ENCODE data around the gene EHMT1.

EHMT1 gene

GRCh38 chr9:137788561-137789294 is 169.9 kb downstream of the EHMT1 start:
- peaks cover 0 to 65% (median 50%) of the 10 kb centered on the region in 11 experiments; a peak in 20 of 22 replicates for H4K20me1 ChIP-seq
- peaks cover 97 to 100% (median 100%) of the 10 kb centered on the region in 11 experiments for H3K36me3 ChIP-seq
- peaks cover 0 to 14% (median 0%) of the 10 kb centered on the region in 11 experiments; a peak in 2 of 22 replicates for H3K9me3 ChIP-seq (replicated peaks in 1 of 11)
- peaks cover 0 to 10% (median 0%) of the 10 kb centered on the region in 10 experiments; a peak in 3 of 20 replicates for H3K4me1 ChIP-seq
- peak overlapping the region in 1 of 11 experiments; percentile 9; a peak in 1 of 22 replicates for H3K4me2 ChIP-seq
- peak overlapping the region in 1 of 11 experiments; percentile 7; a peak in 1 of 22 replicates for H3K27ac ChIP-seq
- no peak overlapping the region for H3K4me3 ChIP-seq
- no peaks in the 10 kb centered on the region for H3K27me3 ChIP-seq
- no peak for TF ChIP-seq Cebpa-rat (IDR thresholded peaks at IDR 0.05)
- H3K9ac ChIP-seq = no peak overlapping the region

- H3K9me3 ChIP-seq (replicated peaks in 1 of 11) = peaks cover 0 to 14% (median 0%) of the 10 kb centered on the region in 11 experiments; a peak in 2 of 22 replicates
- H3K27ac ChIP-seq = peak overlapping the region in 1 of 11 experiments; percentile 7; a peak in 1 of 22 replicates
- peaks cover 0 to 10% (median 0%) of the 10 kb centered on the region in 10 experiments; a peak in 3 of 20 replicates for H3K4me1 ChIP-seq
- H3K36me3 ChIP-seq = peaks cover 97 to 100% (median 99%) of the 10 kb centered on the region in 11 experiments
- TF ChIP-seq Cebpa-rat (IDR thresholded peaks at IDR 0.05) = no peak
- peaks cover 0 to 60% (median 46%) of the 10 kb centered on the region in 11 experiments; a peak in 20 of 22 replicates for H4K20me1 ChIP-seq
- no peak overlapping the region for H3K9ac ChIP-seq
- no peak overlapping the region for H3K4me3 ChIP-seq
- H3K27me3 ChIP-seq = no peaks in the 10 kb centered on the region
- no peak overlapping the region for H3K4me2 ChIP-seq
Observed at GRCh38 chr9:137789295-137789895, 170.6 kb downstream of the EHMT1 start.

GRCh38 chr9:137791947-137792346 is 173.1 kb downstream of the EHMT1 start:
- no peak for TF ChIP-seq Cebpa-rat (IDR thresholded peaks at IDR 0.05)
- Histone ChIP-seq H4K20me1 (peaks cover 0 to 37% (median 27%) of the 10 kb centered on the region in 11 experiments; a peak in 16 of 22 replicates), H3K9ac (no peak overlapping the region), H3K27ac (no peak overlapping the region), H3K4me3 (no peak overlapping the region), H3K9me3 (replicated peaks in 1 of 11) (peaks cover 0 to 14% (median 0%) of the 10 kb centered on the region in 11 experiments; a peak in 2 of 22 replicates), H3K4me1 (peaks cover 0 to 10% (median 0%) of the 10 kb centered on the region in 10 experiments; a peak in 3 of 20 replicates), H3K4me2 (no peak overlapping the region), H3K36me3 (peaks cover 95 to 100% (median 96%) of the 10 kb centered on the region in 11 experiments), H3K27me3 (no peaks in the 10 kb centered on the region)

GRCh38 chr9:137793196-137793841 is 174.5 kb downstream of the EHMT1 start:
- Histone ChIP-seq H4K20me1 (peaks cover 0 to 35% (median 17%) of the 10 kb centered on the region in 11 experiments; a peak in 15 of 22 replicates), H3K27ac (no peak overlapping the region), H3K36me3 (peaks cover 95 to 100% (median 98%) of the 10 kb centered on the region in 11 experiments)

GRCh38 chr9:137795156-137795666 is 176.4 kb downstream of the EHMT1 start:
- TF ChIP-seq Cebpa-rat (IDR thresholded peaks at IDR 0.05) = no peak
- H3K4me1 ChIP-seq = peaks cover 0 to 20% (median 3%) of the 10 kb centered on the region in 10 experiments; a peak in 8 of 20 replicates
- no peak overlapping the region for H3K9ac ChIP-seq
- no peak overlapping the region for H3K4me3 ChIP-seq
- no peaks in the 10 kb centered on the region for H3K27me3 ChIP-seq
- H4K20me1 ChIP-seq = peaks cover 0 to 36% (median 19%) of the 10 kb centered on the region in 11 experiments; a peak in 16 of 22 replicates
- no peak overlapping the region for H3K27ac ChIP-seq
- H3K9me3 ChIP-seq (replicated peaks in 1 of 11) = no peaks in the 10 kb centered on the region
- H3K4me2 ChIP-seq = no peak overlapping the region
- peaks cover 94 to 100% (median 98%) of the 10 kb centered on the region in 11 experiments for H3K36me3 ChIP-seq

More at GRCh38 chr9:137793196-137793841, 174.5 kb downstream of the EHMT1 start:
- H3K9ac ChIP-seq = no peak overlapping the region
- no peak overlapping the region for H3K4me2 ChIP-seq
- H3K4me1 ChIP-seq = peaks cover 0 to 9% (median 0%) of the 10 kb centered on the region in 10 experiments; a peak in 6 of 20 replicates
- TF ChIP-seq Cebpa-rat (IDR thresholded peaks at IDR 0.05) = no peak
- no peaks in the 10 kb centered on the region for H3K27me3 ChIP-seq
- H3K4me3 ChIP-seq = no peak overlapping the region
- H3K9me3 ChIP-seq (replicated peaks in 1 of 11) = peaks cover 0 to 7% (median 0%) of the 10 kb centered on the region in 11 experiments; a peak in 2 of 22 replicates

GRCh38 chr9:137797206-137798120 is 178.7 kb downstream of the EHMT1 start:
- TF ChIP-seq Cebpa-rat (IDR thresholded peaks at IDR 0.05) = no peak
- H3K27ac ChIP-seq = no peak overlapping the region
- peaks cover 0 to 31% (median 13%) of the 10 kb centered on the region in 10 experiments; a peak in 12 of 20 replicates for H3K4me1 ChIP-seq
- H3K9ac ChIP-seq = no peak overlapping the region
- no peak overlapping the region for H3K4me2 ChIP-seq
- no peak overlapping the region for H3K4me3 ChIP-seq
- peaks cover 91 to 100% (median 98%) of the 10 kb centered on the region in 11 experiments for H3K36me3 ChIP-seq
- H3K9me3 ChIP-seq (replicated peaks in 1 of 11) = no peaks in the 10 kb centered on the region
- H3K27me3 ChIP-seq = no peaks in the 10 kb centered on the region
- peaks cover 0 to 46% (median 24%) of the 10 kb centered on the region in 11 experiments; a peak in 17 of 22 replicates for H4K20me1 ChIP-seq

- Histone ChIP-seq H4K20me1 (peaks cover 0 to 45% (median 24%) of the 10 kb centered on the region in 11 experiments; a peak in 17 of 22 replicates), H3K4me1 (peaks cover 0 to 31% (median 13%) of the 10 kb centered on the region in 10 experiments; a peak in 12 of 20 replicates), H3K27ac (no peak overlapping the region), H3K9ac (no peak overlapping the region), H3K9me3 (replicated peaks in 1 of 11) (no peaks in the 10 kb centered on the region), H3K4me2 (no peak overlapping the region), H3K4me3 (no peak overlapping the region), H3K36me3 (peaks cover 91 to 100% (median 98%) of the 10 kb centered on the region in 11 experiments), H3K27me3 (no peaks in the 10 kb centered on the region)
- TF ChIP-seq Cebpa-rat (IDR thresholded peaks at IDR 0.05) = no peak
Observed at GRCh38 chr9:137798142-137798541, 179.3 kb downstream of the EHMT1 start.
